PC-3 (cell line): ENCODE data around the gene NUMA1.

Source experiments
- CTCF ChIP-seq: fragments of 300-600 bp; sonication (generic); conservative IDR thresholded peaks from 2 replicates; pipeline ENCODE4 v1.5.1; 2017; ENCODE audit warnings: antibody characterized with exemption, low read depth, mild to moderate bottlenecking, low read length
- EZH2 ChIP-seq: fragments of 300-600 bp; sonication (generic); IDR thresholded peaks from one replicate; pipeline ENCODE4 v1.6.1; 2017; ENCODE audit warnings: antibody characterized with exemption, mild to moderate bottlenecking, low read length; ENCODE audit not compliant: unreplicated experiment

GRCh38 chr11:72038491-72038890 lies 41.9 kb downstream of the NUMA1 start:
- TF ChIP-seq CTCF (no peak), EZH2 (no peak)
